Stimulated activated CD4-positive, alpha-beta T cell treated with anti-CD3 and anti-CD28 coated beads, Interleukin-2, amount 100 ng/mL, for 24 hours (primary cell): ENCODE measurements around the gene CHRNA7.

Experiments
- DNase-seq, 2 donors: peaks; one replicate each; pipeline ENCODE4 v3.0.0-alpha.2; 2020

CHRNA7 gene

GRCh38 chr15:32089851-32090359, 59.6 kb downstream of the CHRNA7 start:
- DNase-seq, result no peak

DNA sequence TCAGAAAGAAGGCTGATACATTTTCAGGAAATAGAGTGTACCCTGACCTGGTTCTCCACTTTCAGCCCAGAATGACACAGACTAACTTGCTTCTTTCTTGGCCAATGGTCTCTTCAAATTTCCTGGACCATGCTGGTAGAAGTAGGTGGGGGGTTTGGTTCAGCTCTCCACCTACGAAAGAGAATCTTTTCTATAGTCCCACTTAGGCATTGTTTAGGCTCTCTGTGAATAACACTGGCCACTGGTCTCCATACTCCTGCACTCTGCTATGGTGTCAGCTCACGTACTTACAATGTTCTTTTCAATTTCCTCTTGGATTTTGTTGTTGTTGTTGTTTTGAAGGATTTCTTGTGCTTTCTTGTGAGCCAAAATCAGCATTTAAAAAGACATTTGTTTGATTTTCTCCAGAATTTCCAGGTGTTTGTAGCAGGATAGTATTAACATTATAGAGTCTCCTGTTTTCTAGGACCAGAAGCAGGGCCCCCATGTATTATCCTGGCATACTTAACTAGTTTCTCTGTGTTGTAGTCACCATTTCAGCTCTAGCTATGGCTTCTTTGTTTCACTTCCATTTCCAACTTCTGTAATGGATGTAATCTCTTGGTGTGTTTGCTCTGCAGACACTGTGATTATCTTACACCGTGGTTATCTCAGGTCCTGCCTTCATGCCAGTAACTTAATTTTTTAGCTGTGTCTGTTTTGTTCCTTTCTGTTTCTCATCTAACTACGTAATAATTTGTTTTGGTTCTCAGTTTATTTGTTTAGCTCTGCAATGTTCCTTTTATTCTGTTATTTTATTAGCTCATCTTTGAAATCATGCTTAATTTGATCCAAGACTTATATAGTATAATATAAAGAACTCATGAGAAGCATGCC, 61.4 kb downstream of the CHRNA7 start:
- no peak for DNase-seq

GRCh38 chr15:32096213-32096612, 65.9 kb downstream of the CHRNA7 start:
- DNase-seq, result no peak

DNA sequence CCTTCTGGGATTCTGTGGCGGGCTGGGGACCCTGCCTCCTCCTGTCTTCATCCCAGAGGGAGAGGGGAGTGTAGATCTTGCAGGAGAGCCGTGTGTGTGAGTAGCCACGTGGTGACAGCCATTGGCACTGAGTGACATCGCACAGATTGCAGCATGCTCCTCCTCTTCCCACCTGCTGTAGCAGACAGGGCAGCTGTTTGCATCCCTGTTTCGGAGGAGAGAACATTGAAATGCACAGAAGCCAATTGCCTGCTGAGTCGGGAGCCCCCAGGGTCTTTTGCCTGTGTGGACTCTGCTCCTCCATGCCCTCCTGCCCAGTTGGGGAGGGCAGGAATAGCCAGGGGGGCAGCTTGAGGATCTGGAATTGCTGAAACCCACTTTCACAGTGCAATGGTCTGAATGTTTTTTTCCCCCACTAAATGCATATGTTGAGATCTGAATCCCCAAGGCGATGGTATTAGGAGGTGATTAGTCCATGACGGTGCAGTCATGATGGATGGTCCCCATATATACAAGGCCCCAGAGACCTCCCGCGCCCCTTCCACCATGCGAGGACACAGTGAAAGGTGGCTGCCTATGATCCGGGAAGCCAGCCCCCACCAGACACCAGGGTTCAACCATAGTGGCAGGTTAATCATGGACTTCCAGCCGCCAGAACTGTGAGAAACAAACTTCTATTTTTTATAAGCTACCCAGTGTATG, 66.8 kb downstream of the CHRNA7 start:
- no peak for DNase-seq

DNA sequence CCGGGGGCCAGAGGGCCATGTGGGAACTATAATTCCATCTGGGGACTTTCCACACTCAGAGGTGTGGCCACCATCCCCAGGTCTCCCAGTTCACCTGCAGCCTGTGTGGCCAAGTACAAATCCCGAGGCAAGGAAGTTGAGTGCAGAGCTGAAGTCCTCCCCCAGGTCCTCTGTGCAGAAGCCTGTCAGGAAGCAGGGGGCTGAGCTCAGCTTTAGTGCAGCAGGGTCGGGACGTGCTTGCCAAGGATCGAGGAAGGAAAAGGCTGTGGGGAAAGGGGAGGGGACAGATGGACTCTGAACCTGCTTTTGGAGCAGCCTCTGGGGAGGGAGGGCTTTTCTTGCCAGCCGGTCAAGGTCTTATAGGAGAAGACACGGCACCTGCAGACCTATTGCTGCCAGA, 67.7 kb downstream of the CHRNA7 start:
- no peak for DNase-seq

DNA sequence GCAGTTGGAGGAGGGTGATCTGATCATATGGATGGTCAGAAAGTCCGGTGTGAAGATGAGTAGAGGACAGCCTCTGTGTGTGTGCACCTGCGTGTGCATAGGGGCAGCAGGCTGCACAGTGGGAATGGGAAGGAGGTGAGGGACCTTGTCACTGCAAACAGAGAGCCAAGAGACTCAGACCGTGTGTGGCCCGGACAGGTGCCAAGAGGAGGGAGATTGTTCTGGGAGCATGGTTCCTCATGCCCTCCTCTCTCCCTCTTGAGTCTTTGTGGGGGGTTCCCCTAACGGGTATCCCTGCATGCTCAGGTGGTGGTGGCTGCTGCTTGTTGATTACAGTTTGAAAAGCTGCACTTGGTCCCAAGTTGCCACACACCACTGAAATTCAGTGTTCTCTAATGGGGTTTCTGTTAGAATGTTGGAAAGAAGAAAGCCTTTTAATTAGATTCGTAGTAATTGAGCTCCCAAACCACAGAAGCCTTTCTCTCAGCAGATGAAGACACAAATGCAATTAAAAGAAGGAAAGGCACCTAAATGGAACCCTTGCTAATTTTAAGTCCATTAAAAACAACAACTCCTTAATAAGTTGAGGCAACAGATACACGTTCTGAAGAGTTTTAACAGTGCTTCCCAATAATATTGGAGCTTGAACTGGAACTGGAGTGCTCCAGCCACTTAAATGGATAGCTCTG, 68.9 kb downstream of the CHRNA7 start:
- DNase-seq, result no peak

- no peak for DNase-seq
Measured at GRCh38 chr15:32099956-32100684, 69.8 kb downstream of the CHRNA7 start.

DNA sequence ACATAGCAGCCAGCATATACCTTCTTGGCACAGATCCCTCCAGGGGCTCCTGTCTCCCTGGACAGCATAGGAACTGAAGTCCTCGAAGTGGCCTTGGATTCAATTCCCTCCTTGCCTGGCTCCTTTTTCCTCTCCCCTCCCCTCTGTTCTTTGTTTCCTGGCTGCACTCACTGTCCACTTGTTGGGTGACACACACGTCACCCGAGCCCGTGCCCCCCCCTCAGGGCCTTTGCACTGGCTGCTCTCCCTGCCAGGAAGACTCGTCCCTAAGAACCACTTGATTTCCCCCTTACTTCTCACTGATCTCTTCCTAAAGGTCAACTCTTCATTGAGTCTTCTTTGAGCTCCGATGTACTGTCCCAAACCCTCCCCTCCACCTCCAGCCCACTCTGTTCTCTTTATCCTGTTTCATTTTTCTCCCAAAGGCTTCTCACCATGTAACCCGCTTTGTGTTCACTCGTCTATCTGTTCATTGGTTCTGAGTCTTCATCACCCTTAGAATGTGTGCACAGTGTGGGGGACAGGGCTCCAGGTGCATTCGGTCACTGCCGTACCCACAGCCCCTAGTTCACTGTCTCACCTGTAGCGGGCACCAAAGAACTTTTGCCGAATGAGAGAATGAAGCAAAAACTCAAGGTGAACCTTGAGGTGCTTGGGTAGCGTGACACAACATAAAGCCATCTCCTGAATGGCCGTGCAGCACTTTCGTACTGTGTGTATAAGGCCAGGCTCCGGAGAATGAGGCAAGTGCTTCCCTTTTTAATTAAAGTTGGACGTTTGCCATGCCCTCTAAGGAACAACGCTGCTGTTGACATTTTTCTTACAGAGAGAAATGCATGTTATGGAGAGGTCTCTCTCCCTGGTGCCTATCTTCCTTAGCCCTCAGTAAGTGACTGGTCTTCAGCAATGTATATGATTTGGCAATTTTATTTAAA, 74.0 kb downstream of the CHRNA7 start:
- no peak for DNase-seq

GRCh38 chr15:32105258-32106241, 75.2 kb downstream of the CHRNA7 start:
- no peak for DNase-seq

GRCh38 chr15:32106401-32107381, 76.4 kb downstream of the CHRNA7 start:
- no peak for DNase-seq

GRCh38 chr15:32107477-32108080, 77.3 kb downstream of the CHRNA7 start:
- DNase-seq, result no peak

DNA sequence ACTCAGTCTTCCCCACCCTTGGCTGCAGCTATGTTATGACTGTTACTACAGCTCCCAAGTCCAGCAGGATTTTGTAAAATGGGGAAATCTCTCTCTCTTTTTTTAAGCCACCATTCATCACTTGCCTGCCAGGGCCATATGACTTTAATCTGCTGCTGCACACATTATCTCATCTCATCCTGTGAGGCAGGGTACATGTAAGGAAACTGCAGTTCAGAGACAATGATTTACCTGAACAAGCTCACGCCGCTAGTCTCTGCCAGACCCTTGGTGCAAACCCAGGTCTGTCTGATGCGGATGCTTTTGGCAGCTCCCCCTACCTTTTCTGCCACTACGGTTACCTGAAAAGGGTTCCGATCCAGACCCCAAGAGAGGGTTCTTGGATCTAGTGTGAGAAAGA, 78.3 kb downstream of the CHRNA7 start:
- no peak for DNase-seq

- DNase-seq, result no peak
Measured at GRCh38 chr15:32112101-32112500, 81.8 kb downstream of the CHRNA7 start.

DNA sequence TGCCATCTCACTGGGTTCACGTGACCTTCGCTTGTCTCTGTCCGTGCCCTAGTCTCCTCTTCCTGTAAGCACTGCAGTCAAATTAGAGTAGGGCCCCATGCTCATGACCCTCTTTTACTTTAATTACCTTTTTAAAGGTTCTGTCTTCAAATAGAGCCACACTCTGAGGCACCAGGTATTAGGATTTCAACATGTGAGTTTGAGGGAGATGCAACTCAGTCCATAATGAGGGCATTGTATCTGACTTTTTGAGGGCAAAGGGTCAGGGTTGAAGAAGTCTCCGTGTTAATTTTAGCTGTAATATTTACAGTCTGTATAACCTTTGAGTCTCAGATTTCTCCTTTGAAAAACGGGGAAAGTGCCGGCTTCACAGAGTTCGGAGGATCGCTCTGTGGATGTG, 82.9 kb downstream of the CHRNA7 start:
- no peak for DNase-seq

GRCh38 chr15:32117122-32117521, 86.8 kb downstream of the CHRNA7 start:
- DNase-seq, result no peak

- DNase-seq, result no peak
Measured at GRCh38 chr15:32119286-32119685, 89.0 kb downstream of the CHRNA7 start.

DNA sequence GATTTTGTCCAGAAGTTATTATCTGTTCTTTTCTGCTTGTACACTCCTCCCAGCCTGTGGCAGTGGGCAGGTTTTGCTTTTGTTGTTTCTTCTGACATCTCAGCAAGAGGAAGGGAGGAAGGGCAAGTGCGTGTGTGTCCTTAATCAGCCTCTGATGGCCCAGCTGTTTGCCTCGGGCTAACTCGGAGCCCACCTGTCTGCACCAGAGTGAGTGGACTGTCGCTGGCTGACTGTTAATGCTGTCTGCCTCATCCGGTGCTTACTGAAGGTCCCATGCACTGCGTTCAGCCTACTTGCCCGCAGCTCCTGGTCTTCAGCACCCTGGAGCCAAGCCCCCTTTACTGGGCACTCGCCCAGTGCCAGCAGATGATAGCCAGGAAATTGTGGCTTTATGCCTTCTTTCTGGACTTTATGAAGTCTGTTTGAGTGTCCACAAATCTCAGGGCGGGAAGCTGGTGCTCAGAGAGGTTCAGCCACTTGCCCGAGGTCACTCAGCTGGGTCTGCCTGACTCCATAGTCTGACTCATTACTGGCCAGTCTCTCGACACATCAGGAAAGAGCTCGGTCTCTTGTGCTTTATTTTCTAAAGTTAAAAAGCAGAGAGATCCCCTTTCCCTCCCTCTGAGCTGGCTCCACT, 89.5 kb downstream of the CHRNA7 start:
- DNase-seq, result no peak
